HepG2 (cell line): ENCODE results near the gene IGF2. TPM values are rescaled to one million over a fixed set of nuclear protein-coding genes. Genes with fewer than 3 reads are reported as not detected.

Experiments
- GZF1 ChIP-seq: sonication (generic); formaldehyde crosslinking; IDR thresholded peaks from 2 replicates; pipeline ENCODE4 v1.5.1; 2020; ENCODE audit warnings: mild to moderate bottlenecking, missing genetic modification reagents
- HDAC1 ChIP-seq: sonication (generic); formaldehyde crosslinking; IDR thresholded peaks from 2 replicates; pipeline ENCODE4 v1.5.1; 2020; ENCODE audit warnings: mild to moderate bottlenecking, missing genetic modification reagents
- HOXA3 ChIP-seq: sonication (generic); formaldehyde crosslinking; IDR thresholded peaks from 2 replicates; pipeline ENCODE4 v1.5.0; 2020; ENCODE audit warnings: missing genetic modification reagents
- KDM2A ChIP-seq: sonication (generic); formaldehyde crosslinking; IDR thresholded peaks from 2 replicates; pipeline ENCODE4 v1.4.0; 2020; ENCODE audit warnings: low read depth, missing genetic modification reagents, borderline replicate concordance
- KLF16 ChIP-seq, 2 experiments: sonication (generic) in 1 of 2; formaldehyde crosslinking in 1 of 2; IDR thresholded peaks; 2 replicates each; pipeline versions ENCODE4 v1.6.1 to v1.8.0; 2016 to 2023; ENCODE audit warnings: missing genetic modification reagents in 2 of 2, missing compliant biosample characterization in 1 of 2
- MIXL1 ChIP-seq: IDR thresholded peaks from 2 replicates; pipeline ENCODE4 v1.6.1; 2016
- SALL2 ChIP-seq: sonication (generic); formaldehyde crosslinking; IDR thresholded peaks from 2 replicates; pipeline ENCODE4 v1.8.1; 2023; ENCODE audit warnings: mild to moderate bottlenecking, missing genetic modification reagents, inconsistent platforms
- SSRP1 ChIP-seq: IDR thresholded peaks from 2 replicates; pipeline ENCODE4 v1.6.1; 2016; ENCODE audit warnings: control low read depth
- TOE1 ChIP-seq: sonication (generic); formaldehyde crosslinking; IDR thresholded peaks from 2 replicates; pipeline ENCODE4 v1.4.0; 2020; ENCODE audit warnings: mild to moderate bottlenecking, missing genetic modification reagents
- ZNF225 ChIP-seq: sonication (generic); formaldehyde crosslinking; IDR thresholded peaks from 2 replicates; pipeline ENCODE4 v1.4.0; 2020; ENCODE audit warnings: mild to moderate bottlenecking, missing genetic modification reagents
- ZNF263 ChIP-seq: sonication (generic); formaldehyde crosslinking; IDR thresholded peaks from 2 replicates; pipeline ENCODE4 v1.4.0; 2020; ENCODE audit warnings: missing genetic modification reagents
- ZNF431 ChIP-seq: sonication (generic); formaldehyde crosslinking; IDR thresholded peaks from 2 replicates; pipeline ENCODE4 v1.9.0; 2022; ENCODE audit warnings: missing genetic modification reagents, low read depth, mild to moderate bottlenecking, borderline replicate concordance
- ZNF570 ChIP-seq: sonication (generic); formaldehyde crosslinking; IDR thresholded peaks from 2 replicates; pipeline ENCODE4 v1.4.0; 2020; ENCODE audit warnings: mild to moderate bottlenecking, missing genetic modification reagents, borderline replicate concordance
- polyA plus RNA-seq, 8 experiments: library from polyadenylated mRNA; depleted of rRNA in 3 of 8; stranded (reverse) in 7 of 8; unstranded in 1 of 8; fragments of >200 nt; fragmentation: Illumina TruSeq in 4 of 8; extraction: Trizol in 4 of 8; gene quantifications; 2 replicates each; pipeline versions ENCODE4 v1.2.1 to v1.2.3, GENCODE V29; 2011 to 2016; ENCODE audit warnings: low read depth in 4 of 8, missing spikeins in 1 of 8, mixed read lengths in 1 of 8; ENCODE audit not compliant: insufficient read depth in 1 of 8
- total RNA-seq, 5 experiments: library from RNA; depleted of rRNA; stranded (reverse); fragments of >200 nt; fragmentation: Illumina TruSeq; extraction: Trizol; gene quantifications; 2 replicates each; pipeline ENCODE4 v1.2.3, GENCODE V29; 2016; ENCODE audit warnings: low read depth in 1 of 5
- TF ChIP-seq, protein P1 (sequence below): sonication (generic); formaldehyde crosslinking; IDR thresholded peaks from 2 replicates; pipeline ENCODE4 v1.4.0; 2020; ENCODE audit warnings: missing genetic modification reagents
- TF ChIP-seq, protein P2 (sequence below): sonication (generic); formaldehyde crosslinking; IDR thresholded peaks from 2 replicates; pipeline ENCODE4 v1.5.0; 2020; ENCODE audit warnings: mild to moderate bottlenecking, missing genetic modification reagents
- TF ChIP-seq, protein P3 (sequence below): sonication (generic); formaldehyde crosslinking; IDR thresholded peaks from 2 replicates; pipeline ENCODE4 v1.4.0; 2020; ENCODE audit warnings: low read depth, missing genetic modification reagents

Gene IGF2
- total and polyA plus RNA-seq, 2 of the 13 experiments (the other 11 are each of a cell fraction or from before 2014, with no cell fraction given): 79.1 to 254 TPM

DNA sequence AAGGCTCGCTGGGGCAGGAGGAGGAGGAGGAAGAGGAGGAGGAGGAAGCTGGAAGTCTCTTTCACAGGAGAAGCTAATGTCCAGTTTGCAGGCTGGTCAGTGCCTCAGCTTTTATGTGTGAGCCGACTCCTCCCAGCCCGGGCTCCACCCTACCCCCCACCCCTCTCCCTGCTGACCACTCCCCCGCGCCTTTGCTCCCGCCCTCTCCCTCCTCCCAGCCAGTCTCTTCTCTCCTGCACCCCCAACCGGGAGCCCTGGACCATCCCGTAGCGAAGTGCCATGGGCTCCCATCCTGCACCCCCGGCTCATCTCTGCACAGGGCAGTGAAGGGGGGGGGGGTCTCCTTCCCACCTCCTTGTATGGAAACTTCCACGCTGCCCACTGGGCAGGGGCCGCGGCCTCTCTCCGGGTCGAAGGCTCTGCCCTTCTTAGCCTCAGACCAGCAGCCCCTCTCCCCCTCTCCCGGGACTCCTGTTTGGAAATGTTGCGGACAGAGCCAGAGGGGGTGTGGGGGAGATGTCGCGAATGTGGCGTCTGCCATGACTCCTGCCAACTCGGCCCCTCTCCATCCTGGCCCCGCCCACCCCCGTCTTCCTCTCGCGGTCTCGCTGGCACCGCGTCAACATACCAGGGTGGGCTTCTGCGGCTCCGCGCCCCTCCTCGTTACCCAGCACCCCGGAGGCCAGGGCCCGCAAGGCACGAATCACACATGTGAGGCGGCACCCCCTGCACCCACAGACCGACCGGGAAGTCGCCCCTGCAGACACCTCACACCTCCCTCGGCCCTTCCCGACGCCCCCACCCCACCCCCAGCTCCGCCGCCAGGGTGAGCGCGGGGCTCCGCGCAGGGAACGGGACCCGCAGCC lies 1.8 kb downstream of the IGF2 start (continued):
- TF ChIP-seq SALL2 (CRISPR knock-in tag) (peak; percentile 45; the same call in 1 of the 2 replicates), KDM2A (CRISPR knock-in tag) (peak; percentile 36; the same call in 1 of the 2 replicates), TOE1 (CRISPR knock-in tag) (no peak), ZNF225 (CRISPR knock-in tag) (no peak), ZNF263 (CRISPR knock-in tag) (peak; percentile 81; the same call in 1 of the 2 replicates), HOXA3 (peak; percentile 16; the same call in 1 of the 2 replicates), GZF1 (CRISPR knock-in tag) (no peak), ZNF570 (peak; percentile 48; the same call in 1 of the 2 replicates), MIXL1 (no peak), SSRP1 (0 out of 2 replicates have a peak, but pooled peaks have one; percentile 99), HDAC1 (CRISPR knock-in tag) (peak; percentile 5; the same call in 1 of the 2 replicates), ZNF431 (CRISPR knock-in tag) (no peak; the same call in 1 of the 2 replicates), KLF16 (CRISPR knock-in tag; IDR thresholded peaks at IDR 0.05) (peak in 1 of 2 experiments; percentile 44; a peak in 1 of 4 replicates)
- TF ChIP-seq, protein P1, sequence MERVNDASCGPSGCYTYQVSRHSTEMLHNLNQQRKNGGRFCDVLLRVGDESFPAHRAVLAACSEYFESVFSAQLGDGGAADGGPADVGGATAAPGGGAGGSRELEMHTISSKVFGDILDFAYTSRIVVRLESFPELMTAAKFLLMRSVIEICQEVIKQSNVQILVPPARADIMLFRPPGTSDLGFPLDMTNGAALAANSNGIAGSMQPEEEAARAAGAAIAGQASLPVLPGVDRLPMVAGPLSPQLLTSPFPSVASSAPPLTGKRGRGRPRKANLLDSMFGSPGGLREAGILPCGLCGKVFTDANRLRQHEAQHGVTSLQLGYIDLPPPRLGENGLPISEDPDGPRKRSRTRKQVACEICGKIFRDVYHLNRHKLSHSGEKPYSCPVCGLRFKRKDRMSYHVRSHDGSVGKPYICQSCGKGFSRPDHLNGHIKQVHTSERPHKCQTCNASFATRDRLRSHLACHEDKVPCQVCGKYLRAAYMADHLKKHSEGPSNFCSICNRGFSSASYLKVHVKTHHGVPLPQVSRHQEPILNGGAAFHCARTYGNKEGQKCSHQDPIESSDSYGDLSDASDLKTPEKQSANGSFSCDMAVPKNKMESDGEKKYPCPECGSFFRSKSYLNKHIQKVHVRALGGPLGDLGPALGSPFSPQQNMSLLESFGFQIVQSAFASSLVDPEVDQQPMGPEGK (CRISPR knock-in tag): peak; percentile 72
- TF ChIP-seq, protein P2, sequence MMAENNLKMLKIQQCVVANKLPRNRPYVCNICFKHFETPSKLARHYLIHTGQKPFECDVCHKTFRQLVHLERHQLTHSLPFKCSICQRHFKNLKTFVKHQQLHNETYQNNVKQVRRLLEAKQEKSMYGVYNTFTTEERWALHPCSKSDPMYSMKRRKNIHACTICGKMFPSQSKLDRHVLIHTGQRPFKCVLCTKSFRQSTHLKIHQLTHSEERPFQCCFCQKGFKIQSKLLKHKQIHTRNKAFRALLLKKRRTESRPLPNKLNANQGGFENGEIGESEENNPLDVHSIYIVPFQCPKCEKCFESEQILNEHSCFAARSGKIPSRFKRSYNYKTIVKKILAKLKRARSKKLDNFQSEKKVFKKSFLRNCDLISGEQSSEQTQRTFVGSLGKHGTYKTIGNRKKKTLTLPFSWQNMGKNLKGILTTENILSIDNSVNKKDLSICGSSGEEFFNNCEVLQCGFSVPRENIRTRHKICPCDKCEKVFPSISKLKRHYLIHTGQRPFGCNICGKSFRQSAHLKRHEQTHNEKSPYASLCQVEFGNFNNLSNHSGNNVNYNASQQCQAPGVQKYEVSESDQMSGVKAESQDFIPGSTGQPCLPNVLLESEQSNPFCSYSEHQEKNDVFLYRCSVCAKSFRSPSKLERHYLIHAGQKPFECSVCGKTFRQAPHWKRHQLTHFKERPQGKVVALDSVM (CRISPR knock-in tag): no peak
- TF ChIP-seq, protein P3, sequence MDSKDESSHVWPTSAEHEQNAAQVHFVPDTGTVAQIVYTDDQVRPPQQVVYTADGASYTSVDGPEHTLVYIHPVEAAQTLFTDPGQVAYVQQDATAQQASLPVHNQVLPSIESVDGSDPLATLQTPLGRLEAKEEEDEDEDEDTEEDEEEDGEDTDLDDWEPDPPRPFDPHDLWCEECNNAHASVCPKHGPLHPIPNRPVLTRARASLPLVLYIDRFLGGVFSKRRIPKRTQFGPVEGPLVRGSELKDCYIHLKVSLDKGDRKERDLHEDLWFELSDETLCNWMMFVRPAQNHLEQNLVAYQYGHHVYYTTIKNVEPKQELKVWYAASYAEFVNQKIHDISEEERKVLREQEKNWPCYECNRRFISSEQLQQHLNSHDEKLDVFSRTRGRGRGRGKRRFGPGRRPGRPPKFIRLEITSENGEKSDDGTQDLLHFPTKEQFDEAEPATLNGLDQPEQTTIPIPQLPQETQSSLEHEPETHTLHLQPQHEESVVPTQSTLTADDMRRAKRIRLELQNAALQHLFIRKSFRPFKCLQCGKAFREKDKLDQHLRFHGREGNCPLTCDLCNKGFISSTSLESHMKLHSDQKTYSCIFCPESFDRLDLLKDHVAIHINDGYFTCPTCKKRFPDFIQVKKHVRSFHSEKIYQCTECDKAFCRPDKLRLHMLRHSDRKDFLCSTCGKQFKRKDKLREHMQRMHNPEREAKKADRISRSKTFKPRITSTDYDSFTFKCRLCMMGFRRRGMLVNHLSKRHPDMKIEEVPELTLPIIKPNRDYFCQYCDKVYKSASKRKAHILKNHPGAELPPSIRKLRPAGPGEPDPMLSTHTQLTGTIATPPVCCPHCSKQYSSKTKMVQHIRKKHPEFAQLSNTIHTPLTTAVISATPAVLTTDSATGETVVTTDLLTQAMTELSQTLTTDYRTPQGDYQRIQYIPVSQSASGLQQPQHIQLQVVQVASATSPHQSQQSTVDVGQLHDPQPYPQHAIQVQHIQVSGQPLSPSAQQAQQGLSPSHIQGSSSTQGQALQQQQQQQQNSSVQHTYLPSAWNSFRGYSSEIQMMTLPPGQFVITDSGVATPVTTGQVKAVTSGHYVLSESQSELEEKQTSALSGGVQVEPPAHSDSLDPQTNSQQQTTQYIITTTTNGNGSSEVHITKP (CRISPR knock-in tag): peak; percentile 73
